ENCODE measurements around the gene RNASE12. TPM values are rescaled to one million over a fixed set of nuclear protein-coding genes. Genes with fewer than 3 reads are reported as not detected.

The RNASE12 gene
- total and polyA plus RNA-seq, 9 of the 15 experiments (the other 6 are each of a cell fraction or from before 2014, with no cell fraction given): 0.24 TPM; not detected in 8

GRCh38 chr14:20568393-20568792 lies 22.8 kb downstream of the RNASE12 start (continued):
- no peak for TF ChIP-seq PCBP2 (IDR thresholded peaks at IDR 0.05; ENCODE audit: low read depth, low read length, poor library complexity, severe bottlenecking)
- no peak for TF ChIP-seq ZNF583 (CRISPR knock-in tag; IDR thresholded peaks at IDR 0.05)
- no peak for TF ChIP-seq ZNF445 (CRISPR knock-in tag; IDR thresholded peaks at IDR 0.05; ENCODE audit: low read depth)
- TF ChIP-seq HDAC2 (IDR thresholded peaks at IDR 0.05): peak; percentile 39; the same call in 1 of the 2 replicates
- TF ChIP-seq ADNP (tag; IDR thresholded peaks at IDR 0.05): no peak
- TF ChIP-seq NCOA4 (IDR thresholded peaks at IDR 0.05; ENCODE audit: partially characterized antibody): no peak
- TF ChIP-seq KAT2B (IDR thresholded peaks at IDR 0.05; ENCODE audit: low read depth, low read length): no peak
- no peak for TF ChIP-seq TCF7L2 (IDR thresholded peaks at IDR 0.05; ENCODE audit: low read depth, low read length)
- TF ChIP-seq ARNT (IDR thresholded peaks at IDR 0.05): no peak
- no peak for TF ChIP-seq ZNF436 (CRISPR knock-in tag; IDR thresholded peaks at IDR 0.05)
- TF ChIP-seq, protein P1, sequence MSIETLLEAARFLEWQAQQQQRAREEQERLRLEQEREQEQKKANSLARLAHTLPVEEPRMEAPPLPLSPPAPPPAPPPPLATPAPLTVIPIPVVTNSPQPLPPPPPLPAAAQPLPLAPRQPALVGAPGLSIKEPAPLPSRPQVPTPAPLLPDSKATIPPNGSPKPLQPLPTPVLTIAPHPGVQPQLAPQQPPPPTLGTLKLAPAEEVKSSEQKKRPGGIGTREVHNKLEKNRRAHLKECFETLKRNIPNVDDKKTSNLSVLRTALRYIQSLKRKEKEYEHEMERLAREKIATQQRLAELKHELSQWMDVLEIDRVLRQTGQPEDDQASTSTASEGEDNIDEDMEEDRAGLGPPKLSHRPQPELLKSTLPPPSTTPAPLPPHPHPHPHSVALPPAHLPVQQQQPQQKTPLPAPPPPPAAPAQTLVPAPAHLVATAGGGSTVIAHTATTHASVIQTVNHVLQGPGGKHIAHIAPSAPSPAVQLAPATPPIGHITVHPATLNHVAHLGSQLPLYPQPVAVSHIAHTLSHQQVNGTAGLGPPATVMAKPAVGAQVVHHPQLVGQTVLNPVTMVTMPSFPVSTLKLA (conservative IDR thresholded peaks at IDR 0.05): no peak
- no peak for TF ChIP-seq NR3C1 (CRISPR knock-in tag; IDR thresholded peaks at IDR 0.05)
- no peak for TF ChIP-seq ZKSCAN3 (CRISPR knock-in tag; IDR thresholded peaks at IDR 0.05)
- no peak for TF ChIP-seq NFYB (IDR thresholded peaks at IDR 0.05; ENCODE audit: extremely low read depth, insufficient read length)
- no peak for TF ChIP-seq ZNF408 (CRISPR knock-in tag; IDR thresholded peaks at IDR 0.05; ENCODE audit: low read depth)
- TF ChIP-seq TSC22D4 (tag; IDR thresholded peaks at IDR 0.05): no peak
- TF ChIP-seq, protein P2, sequence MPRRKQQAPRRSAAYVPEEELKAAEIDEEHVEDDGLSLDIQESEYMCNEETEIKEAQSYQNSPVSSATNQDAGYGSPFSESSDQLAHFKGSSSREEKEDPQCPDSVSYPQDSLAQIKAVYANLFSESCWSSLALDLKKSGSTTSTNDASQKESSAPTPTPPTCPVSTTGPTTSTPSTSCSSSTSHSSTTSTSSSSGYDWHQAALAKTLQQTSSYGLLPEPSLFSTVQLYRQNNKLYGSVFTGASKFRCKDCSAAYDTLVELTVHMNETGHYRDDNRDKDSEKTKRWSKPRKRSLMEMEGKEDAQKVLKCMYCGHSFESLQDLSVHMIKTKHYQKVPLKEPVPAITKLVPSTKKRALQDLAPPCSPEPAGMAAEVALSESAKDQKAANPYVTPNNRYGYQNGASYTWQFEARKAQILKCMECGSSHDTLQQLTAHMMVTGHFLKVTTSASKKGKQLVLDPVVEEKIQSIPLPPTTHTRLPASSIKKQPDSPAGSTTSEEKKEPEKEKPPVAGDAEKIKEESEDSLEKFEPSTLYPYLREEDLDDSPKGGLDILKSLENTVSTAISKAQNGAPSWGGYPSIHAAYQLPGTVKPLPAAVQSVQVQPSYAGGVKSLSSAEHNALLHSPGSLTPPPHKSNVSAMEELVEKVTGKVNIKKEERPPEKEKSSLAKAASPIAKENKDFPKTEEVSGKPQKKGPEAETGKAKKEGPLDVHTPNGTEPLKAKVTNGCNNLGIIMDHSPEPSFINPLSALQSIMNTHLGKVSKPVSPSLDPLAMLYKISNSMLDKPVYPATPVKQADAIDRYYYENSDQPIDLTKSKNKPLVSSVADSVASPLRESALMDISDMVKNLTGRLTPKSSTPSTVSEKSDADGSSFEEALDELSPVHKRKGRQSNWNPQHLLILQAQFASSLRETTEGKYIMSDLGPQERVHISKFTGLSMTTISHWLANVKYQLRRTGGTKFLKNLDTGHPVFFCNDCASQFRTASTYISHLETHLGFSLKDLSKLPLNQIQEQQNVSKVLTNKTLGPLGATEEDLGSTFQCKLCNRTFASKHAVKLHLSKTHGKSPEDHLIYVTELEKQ (CRISPR knock-in tag; IDR thresholded peaks at IDR 0.05): no peak
- no peak for TF ChIP-seq ZNF695 (CRISPR knock-in tag; IDR thresholded peaks at IDR 0.05)
- no peak for TF ChIP-seq ZNF224 (CRISPR knock-in tag; IDR thresholded peaks at IDR 0.05)
- TF ChIP-seq ZNF146 (CRISPR knock-in tag; IDR thresholded peaks at IDR 0.05; ENCODE audit: unreplicated experiment): no peak
- TF ChIP-seq ZNF134 (CRISPR knock-in tag; conservative IDR thresholded peaks at IDR 0.05): no peak
- TF ChIP-seq KAT7 (CRISPR knock-in tag; IDR thresholded peaks at IDR 0.05; ENCODE audit: borderline replicate concordance): no peak
- TF ChIP-seq, protein P3, sequence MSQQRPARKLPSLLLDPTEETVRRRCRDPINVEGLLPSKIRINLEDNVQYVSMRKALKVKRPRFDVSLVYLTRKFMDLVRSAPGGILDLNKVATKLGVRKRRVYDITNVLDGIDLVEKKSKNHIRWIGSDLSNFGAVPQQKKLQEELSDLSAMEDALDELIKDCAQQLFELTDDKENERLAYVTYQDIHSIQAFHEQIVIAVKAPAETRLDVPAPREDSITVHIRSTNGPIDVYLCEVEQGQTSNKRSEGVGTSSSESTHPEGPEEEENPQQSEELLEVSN (IDR thresholded peaks at IDR 0.05; ENCODE audit: borderline replicate concordance in 1 of 2, extremely low read depth in 1 of 2, insufficient read depth in 1 of 2, insufficient read length in 1 of 2, low read depth in 1 of 2, low read length in 1 of 2, poor library complexity in 1 of 2, severe bottlenecking in 1 of 2): no peak

Data from K562 (cell line).